Left lung (tissue), 10 donors: ENCODE data around the gene CPM. TPM values are rescaled to one million over a fixed set of nuclear protein-coding genes. Genes with fewer than 3 reads are reported as not detected.

Experiments
- ATAC-seq: fragments of 200-7000 bp; cut with Tn5 transposase; one replicate; pipeline ENCODE4 v1.9.1; 2020; ENCODE audit warnings: moderate library complexity
- DNase-seq, 4 donors: peaks; one replicate each; pipeline ENCODE4 v3.0.0-alpha.2; 2013 to 2020
- H3K27ac ChIP-seq, 2 donors: fragments of 200-600 bp; sonication (generic) in 1 of 2; one replicate each; pipeline versions ENCODE4 v1.5.0 to v1.8.0; 2020 to 2021
- H3K27me3 ChIP-seq, 2 donors: fragments of 200-600 bp; sonication (generic) in 1 of 2; one replicate each; pipeline versions ENCODE4 v1.5.0 to v1.8.0; 2020 to 2021
- H3K36me3 ChIP-seq, 2 donors: fragments of 200-600 bp; sonication (generic) in 1 of 2; one replicate each; pipeline versions ENCODE4 v1.5.0 to v1.8.0; 2020 to 2021
- H3K4me1 ChIP-seq, 2 donors: fragments of 200-600 bp; one replicate each; pipeline ENCODE4 v1.8.0; 2021
- H3K4me3 ChIP-seq, 2 donors: fragments of 200-600 bp; sonication (generic) in 1 of 2; one replicate each; pipeline versions ENCODE4 v1.5.0 to v1.8.0; 2020 to 2021; ENCODE audit warnings: mild to moderate bottlenecking in 1 of 2
- H3K9me3 ChIP-seq, 2 donors: fragments of 200-600 bp; sonication (generic) in 1 of 2; one replicate each; pipeline versions ENCODE4 v1.5.0 to v1.8.0; 2020 to 2021
- CTCF ChIP-seq, 2 donors: fragments of 200-600 bp; sonication (generic) in 1 of 2; IDR thresholded peaks; one replicate each; pipeline versions ENCODE4 v1.5.0 to v1.8.0; 2021; ENCODE audit warnings: antibody characterized with exemption in 2 of 2
- intact Hi-C, 2 donors: fragments of 100-400 bp; cut with DNase I; formaldehyde crosslinking; loops; one replicate each; pipeline versions ENCODE4 v1.11.2 to v1.14.2; 2022
- polyA plus RNA-seq, 6 donors: library from polyadenylated mRNA; unstranded; fragments of 120-200 nt; gene quantifications; one replicate each; pipeline ENCODE4 v1.2.1, GENCODE V29; 2013; ENCODE audit not compliant: insufficient read length in 6 of 6
- total RNA-seq, 2 donors: library from RNA; stranded (reverse); fragmentation: NEBNext Ultra II Directional; extraction: Animal tissue kit (Norgen Biotek cat#: 25700); gene quantifications; one replicate each; pipeline ENCODE4 v1.2.1, GENCODE V29; 2021
- donor health status: DM: no; HTN: yes; CAD: no.
- donor health status: DM: no; HTN: no; CAD: no.

Gene CPM
- total and polyA plus RNA-seq, 8 donors: 180 to 708 (median 336) TPM

GRCh38 chr12:68951652-68952051 is 18.7 kb upstream of the CPM start:
- peak overlapping the region; percentile 37 to 64 for H3K27ac ChIP-seq
- peak in 1 of 4 donors; percentile 56 for DNase-seq
- intact Hi-C loops: no loop called here

GRCh38 chr12:68950511-68950910 is 17.5 kb upstream of the CPM start:
- intact Hi-C loops: no loop called here
- TF ChIP-seq CTCF (IDR thresholded peaks at IDR 0.05): no peak
- H3K27ac ChIP-seq: no peak overlapping the region
- H3K36me3 ChIP-seq: no peaks in the 10 kb centered on the region
- DNase-seq (no peak), ATAC-seq (no peak)
- no peaks in the 10 kb centered on the region for H3K9me3 ChIP-seq
- H3K27me3 ChIP-seq: no peaks in the 10 kb centered on the region
- H3K4me3 ChIP-seq: no peak overlapping the region
- peaks cover 5 to 47% of the 10 kb centered on the region in 2 donors for H3K4me1 ChIP-seq

More at GRCh38 chr12:68951652-68952051, 18.7 kb upstream of the CPM start:
- Histone ChIP-seq H3K4me1 (peaks cover 5 to 47% of the 10 kb centered on the region in 2 donors), H3K4me3 (no peak overlapping the region), H3K27me3 (no peaks in the 10 kb centered on the region), H3K9me3 (no peaks in the 10 kb centered on the region), H3K36me3 (no peaks in the 10 kb centered on the region)
- TF ChIP-seq CTCF (IDR thresholded peaks at IDR 0.05): no peak
- ATAC-seq: peak; percentile 59

- no peak overlapping the region for H3K27ac ChIP-seq
- H3K4me1 ChIP-seq: peaks cover 0 to 3% of the 10 kb centered on the region in 2 donors
- intact Hi-C loops: no loop called here
- no peaks in the 10 kb centered on the region for H3K9me3 ChIP-seq
- ATAC-seq: no peak
- no peak overlapping the region for H3K4me3 ChIP-seq
- H3K36me3 ChIP-seq: no peaks in the 10 kb centered on the region
- H3K27me3 ChIP-seq: no peaks in the 10 kb centered on the region
- TF ChIP-seq CTCF (IDR thresholded peaks at IDR 0.05): no peak
- no peak for DNase-seq
Observed at GRCh38 chr12:68945255-68945654, 12.3 kb upstream of the CPM start.

- Histone ChIP-seq H3K36me3 (no peaks in the 10 kb centered on the region), H3K9me3 (no peaks in the 10 kb centered on the region), H3K27ac (no peak overlapping the region), H3K4me1 (peaks cover 0 to 3% of the 10 kb centered on the region in 2 donors), H3K4me3 (no peak overlapping the region), H3K27me3 (no peaks in the 10 kb centered on the region)
- no peak for DNase-seq
- intact Hi-C loops: no loop called here
- TF ChIP-seq CTCF (IDR thresholded peaks at IDR 0.05): no peak
- peak; percentile 64 for ATAC-seq
Observed at GRCh38 chr12:68944296-68945076, 11.5 kb upstream of the CPM start.

GRCh38 chr12:68943848-68944247 is 10.9 kb upstream of the CPM start:
- Histone ChIP-seq H3K27ac (no peak overlapping the region), H3K4me1 (peaks cover 0 to 3% of the 10 kb centered on the region in 2 donors), H3K4me3 (no peak overlapping the region), H3K36me3 (no peaks in the 10 kb centered on the region), H3K27me3 (no peaks in the 10 kb centered on the region), H3K9me3 (no peaks in the 10 kb centered on the region)
- no peak for TF ChIP-seq CTCF (IDR thresholded peaks at IDR 0.05)
- intact Hi-C loops: no loop called here
- DNase-seq (no peak), ATAC-seq (no peak)
